Ovary (tissue), 9 donors: ENCODE results near the gene PRICKLE2. TPM values are rescaled to one million over a fixed set of nuclear protein-coding genes. Genes with fewer than 3 reads are reported as not detected.
A peak's percentile ranks its signal among the peaks of the same experiment; 100 is the strongest.

Experiments used
- DNase-seq, 5 donors: peaks; one replicate each; pipeline ENCODE4 v3.0.0-alpha.2; 2019 to 2020
- H3K27ac ChIP-seq, 2 donors: fragments of 200-600 bp; one replicate each; pipeline versions ENCODE4 v1.5.1 to v1.8.0; 2019 to 2022
- H3K27me3 ChIP-seq: fragments of 200-600 bp; one replicate; pipeline ENCODE4 v1.8.0; 2022
- H3K36me3 ChIP-seq: fragments of 200-600 bp; sonication (generic); one replicate; pipeline ENCODE4 v1.5.1; 2019
- H3K4me1 ChIP-seq: one replicate; pipeline ENCODE4 v1.8.1; 2013; ENCODE audit warnings: mild to moderate bottlenecking, moderate library complexity; ENCODE audit not compliant: insufficient read depth
- H3K4me3 ChIP-seq: fragments of 200-600 bp; sonication (generic); one replicate; pipeline ENCODE4 v1.5.1; 2017
- H3K9me3 ChIP-seq, 2 donors: fragments of 200-600 bp in 1 of 2; sonication (generic) in 1 of 2; one replicate each; pipeline versions ENCODE4 v1.5.1 to v1.8.1; 2013 to 2019; ENCODE audit warnings: mild to moderate bottlenecking in 1 of 2, moderate library complexity in 1 of 2
- EP300 ChIP-seq: sonication (generic); formaldehyde crosslinking; IDR thresholded peaks from one replicate; pipeline ENCODE4 v1.6.1; 2017; ENCODE audit warnings: antibody characterized with exemption
- POLR2A ChIP-seq: fragments of 450-650 bp; IDR thresholded peaks from one replicate; pipeline ENCODE4 v1.6.1; 2017; ENCODE audit warnings: antibody characterized with exemption, mild to moderate bottlenecking, moderate library complexity
- WGBS, 3 donors: extraction: QIAGEN DNeasy Blood & Tissue Kit in 1 of 3; methylation state at CpG; one replicate each; pipeline versions ENCODE4 v1.1.5 to v1.1.7; 2013 to 2017; 5-methylcytosine and 5-hydroxymethylcytosine counted together
- intact Hi-C, 4 donors: fragments of 100-400 bp; cut with DNase I; formaldehyde crosslinking; loops; one replicate each; pipeline versions ENCODE4 v1.11.0 to v1.15.1; 2022 to 2023
- polyA plus RNA-seq, 2 donors: library from polyadenylated mRNA; stranded (reverse); fragments of 200-250 nt in 1 of 2; fragments of 350-450 nt in 1 of 2; fragmentation: Illumina TruSeq in 1 of 2; extraction: RNeasy Lipid Tissue Mini Kit (QIAGEN cat#74804) in 1 of 2; gene quantifications; one replicate each; pipeline ENCODE4 v1.2.3, GENCODE V29; 2013 to 2014
- total RNA-seq, 7 donors: library from RNA; depleted of rRNA in 2 of 7; stranded (reverse); fragments of >200 nt in 2 of 7; fragmentation: NEBNext Ultra II Directional in 3 of 7; extraction: Animal tissue kit (Norgen Biotek cat#: 25700) in 3 of 7; gene quantifications; one replicate each; pipeline versions ENCODE4 v1.1.0 to v1.2.4, GENCODE V29; 2016 to 2023
- TF ChIP-seq, protein P1 (sequence below), 3 donors: fragments of 450-650 bp in 2 of 3; fragments of 200-600 bp in 1 of 3; IDR thresholded peaks; one replicate each; pipeline versions ENCODE4 v1.5.1 to v1.8.0; 2016 to 2022; ENCODE audit warnings: antibody characterized with exemption in 3 of 3, mild to moderate bottlenecking in 1 of 3
- donor health status: DM: no; HTN: no; CAD: no; lungs with moderate emphysema.
- donor health status: DM: no; HTN: no; CAD: no.
- donor health status: Bipolar disorder and iron deficiency.
- donor health status: DM: yes; HTN: yes; CAD: no.
- donor health status: DM: no; HTN: no; CAD: no.
- donor health status: DM: yes; HTN: yes; CAD: no.

The PRICKLE2 gene
- total and polyA plus RNA-seq, 9 donors: 6.3 to 34.8 (median 25.4) TPM

DNA sequence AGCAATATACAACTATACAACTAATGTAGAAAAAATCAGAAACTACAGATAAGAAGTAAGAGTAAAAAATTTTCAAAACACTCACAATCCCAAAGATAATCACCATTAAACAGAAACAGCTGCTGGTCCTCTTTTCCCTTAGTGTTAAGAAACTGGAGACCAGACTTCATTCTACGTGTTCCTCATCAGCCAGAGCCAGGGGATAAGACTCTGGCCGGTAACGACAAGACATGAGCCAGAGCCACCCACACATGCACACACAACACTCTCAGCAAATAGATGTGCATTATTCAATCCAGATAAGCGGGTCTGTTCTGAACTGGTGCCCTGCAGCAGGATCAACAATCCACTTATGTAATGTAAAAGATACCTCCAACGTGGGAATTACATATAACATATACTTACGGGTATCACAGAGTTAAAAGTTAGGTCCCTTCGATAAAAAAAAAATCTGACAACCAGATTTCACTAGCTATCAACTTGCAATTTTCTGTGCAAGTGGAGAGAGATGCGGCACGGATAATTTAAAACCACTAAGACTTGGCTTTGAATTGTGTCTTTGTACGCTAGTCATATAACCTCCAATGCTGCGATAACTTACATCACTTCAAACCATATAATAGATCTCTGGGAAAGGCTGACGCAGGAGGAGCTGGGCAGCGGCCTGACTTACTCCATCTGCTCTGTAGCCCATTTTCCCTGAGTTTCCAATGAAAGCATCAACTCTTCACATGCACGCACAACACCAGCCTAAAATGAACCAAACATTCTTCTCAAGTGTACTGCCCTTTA is 17.8 kb downstream of the PRICKLE2 start:
- no peak for DNase-seq
- intact Hi-C loops: no loop called here
- Histone ChIP-seq H3K27ac (peak overlapping the region in 1 of 2 donors; percentile 58), H3K9me3 (no peaks in the 10 kb centered on the region), H3K4me1 (peaks cover 37% of the 10 kb centered on the region), H3K4me3 (no peak overlapping the region), H3K36me3 (no peaks in the 10 kb centered on the region), H3K27me3 (no peaks in the 10 kb centered on the region)
- WGBS, 3 donors: 32 to 35% (median 34%) methylated on average over 14 of the region's 14 CpGs
- no peak for TF ChIP-seq POLR2A
- TF ChIP-seq, protein P1, sequence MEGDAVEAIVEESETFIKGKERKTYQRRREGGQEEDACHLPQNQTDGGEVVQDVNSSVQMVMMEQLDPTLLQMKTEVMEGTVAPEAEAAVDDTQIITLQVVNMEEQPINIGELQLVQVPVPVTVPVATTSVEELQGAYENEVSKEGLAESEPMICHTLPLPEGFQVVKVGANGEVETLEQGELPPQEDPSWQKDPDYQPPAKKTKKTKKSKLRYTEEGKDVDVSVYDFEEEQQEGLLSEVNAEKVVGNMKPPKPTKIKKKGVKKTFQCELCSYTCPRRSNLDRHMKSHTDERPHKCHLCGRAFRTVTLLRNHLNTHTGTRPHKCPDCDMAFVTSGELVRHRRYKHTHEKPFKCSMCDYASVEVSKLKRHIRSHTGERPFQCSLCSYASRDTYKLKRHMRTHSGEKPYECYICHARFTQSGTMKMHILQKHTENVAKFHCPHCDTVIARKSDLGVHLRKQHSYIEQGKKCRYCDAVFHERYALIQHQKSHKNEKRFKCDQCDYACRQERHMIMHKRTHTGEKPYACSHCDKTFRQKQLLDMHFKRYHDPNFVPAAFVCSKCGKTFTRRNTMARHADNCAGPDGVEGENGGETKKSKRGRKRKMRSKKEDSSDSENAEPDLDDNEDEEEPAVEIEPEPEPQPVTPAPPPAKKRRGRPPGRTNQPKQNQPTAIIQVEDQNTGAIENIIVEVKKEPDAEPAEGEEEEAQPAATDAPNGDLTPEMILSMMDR (IDR thresholded peaks at IDR 0.05): no peak
- TF ChIP-seq EP300: no peak

DNA sequence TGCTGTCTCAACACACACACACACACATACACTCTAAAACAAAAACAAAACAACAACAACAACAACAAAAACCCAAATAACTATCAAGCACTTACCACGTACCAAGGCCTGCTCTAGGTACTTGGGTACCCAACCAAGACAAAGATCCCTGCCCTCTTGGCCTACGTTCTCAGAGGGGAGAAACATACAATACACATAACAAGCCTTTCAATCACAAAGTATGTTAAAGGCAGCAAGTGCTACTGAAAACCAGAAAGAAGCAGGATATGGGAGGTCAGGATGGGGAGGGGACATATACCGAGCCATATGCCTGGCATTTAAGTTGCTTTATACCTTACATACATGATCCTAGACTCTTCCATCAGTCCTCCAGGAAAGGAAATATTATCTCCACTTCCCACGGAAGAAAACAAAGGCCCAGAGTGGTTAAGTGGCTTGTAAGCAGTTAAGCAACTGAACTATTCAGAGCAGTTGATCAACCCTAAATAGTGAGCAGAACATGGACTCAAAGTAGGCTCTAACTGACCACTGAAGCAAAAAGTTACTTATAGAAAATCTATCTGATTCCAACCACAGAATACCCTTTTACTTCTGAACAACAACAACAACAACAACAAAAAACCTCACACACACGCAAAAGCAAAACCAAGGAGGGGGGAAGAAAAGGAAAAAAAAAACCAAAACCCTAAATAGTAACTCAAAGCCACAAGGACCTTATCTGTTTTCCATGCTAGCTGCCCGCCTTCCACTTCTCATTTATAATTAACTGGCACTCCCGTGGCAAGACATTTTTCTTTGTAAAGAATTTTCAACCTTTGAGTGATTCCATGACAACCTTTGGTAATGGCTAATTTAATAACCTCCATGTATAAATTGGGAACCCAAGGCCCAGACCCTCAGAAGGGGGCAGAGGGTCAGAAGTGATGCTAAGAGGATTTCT is 21.0 kb downstream of the PRICKLE2 start:
- WGBS, 3 donors: 87 to 91% (median 90%) methylated on average over 7 of the region's 7 CpGs

DNA sequence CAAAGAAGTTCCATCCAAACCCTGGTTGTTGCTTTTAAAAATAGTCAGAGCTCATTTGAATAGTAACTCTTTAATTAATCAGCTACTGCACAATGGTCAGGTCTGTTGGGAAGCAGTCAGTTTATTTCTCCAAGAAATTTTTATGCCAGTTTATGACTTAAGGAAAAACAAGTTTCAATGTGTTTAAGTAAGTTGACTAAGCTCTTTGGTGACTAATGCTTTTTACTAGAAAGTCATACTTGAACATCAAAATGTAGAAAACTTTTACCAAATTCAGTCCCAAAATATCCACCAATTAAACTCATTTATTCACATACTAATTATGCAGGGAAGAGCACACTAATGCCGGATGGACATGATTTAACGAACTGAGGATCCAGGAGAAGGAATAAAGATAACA is 22.1 kb downstream of the PRICKLE2 start:
- Histone ChIP-seq H3K27ac (no peak overlapping the region), H3K4me1 (peaks cover 20% of the 10 kb centered on the region), H3K9me3 (no peaks in the 10 kb centered on the region), H3K36me3 (no peaks in the 10 kb centered on the region), H3K27me3 (no peaks in the 10 kb centered on the region), H3K4me3 (no peak overlapping the region)
- DNase-seq: no peak
- TF ChIP-seq EP300 (no peak), POLR2A (no peak)
- TF ChIP-seq, protein P1 (IDR thresholded peaks at IDR 0.05): no peak
- intact Hi-C loops: no loop called here
- WGBS, 3 donors: 86 to 97% (median 88%) methylated on average over 2 of the region's 2 CpGs

More for the DNA sequence above, 21.0 kb downstream of the PRICKLE2 start:
- TF ChIP-seq POLR2A (no peak), EP300 (no peak)
- TF ChIP-seq, protein P1 (IDR thresholded peaks at IDR 0.05): no peak
- Histone ChIP-seq H3K27ac (no peak overlapping the region), H3K36me3 (no peaks in the 10 kb centered on the region), H3K4me1 (peaks cover 20% of the 10 kb centered on the region), H3K4me3 (no peak overlapping the region), H3K9me3 (no peaks in the 10 kb centered on the region), H3K27me3 (no peaks in the 10 kb centered on the region)
- intact Hi-C loops: no loop called here
- DNase-seq: no peak

DNA sequence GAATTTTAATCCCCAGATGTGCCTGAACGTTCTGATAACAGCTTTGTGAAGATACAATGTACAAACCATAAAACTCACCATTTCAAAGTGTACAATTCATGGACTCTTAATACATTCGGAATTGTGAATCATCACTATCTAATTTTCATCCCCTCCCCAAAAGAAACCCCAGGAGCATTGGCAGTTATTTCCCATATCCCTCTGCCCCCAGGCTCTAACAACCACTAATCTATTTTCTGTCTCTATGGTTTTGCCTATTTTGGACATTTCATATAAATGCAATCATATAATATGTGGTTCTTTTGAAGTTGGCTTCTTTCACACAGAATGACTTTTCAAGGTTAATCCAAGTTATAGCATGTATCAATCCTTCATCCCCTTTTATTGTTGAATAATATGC is 25.3 kb downstream of the PRICKLE2 start:
- Histone ChIP-seq H3K9me3 (no peaks in the 10 kb centered on the region), H3K36me3 (no peaks in the 10 kb centered on the region), H3K27me3 (no peaks in the 10 kb centered on the region), H3K4me3 (no peak overlapping the region), H3K4me1 (no peaks in the 10 kb centered on the region), H3K27ac (no peak overlapping the region)
- DNase-seq: no peak
- intact Hi-C loops: no loop called here
- TF ChIP-seq POLR2A: no peak
- no peak for TF ChIP-seq EP300
- TF ChIP-seq, protein P1 (IDR thresholded peaks at IDR 0.05): no peak
- WGBS, 3 donors: 71 to 78% (median 72%) methylated on average over 2 of the region's 2 CpGs
